ENCODE data around the gene ZDHHC18.

The ZDHHC18 gene

DNA sequence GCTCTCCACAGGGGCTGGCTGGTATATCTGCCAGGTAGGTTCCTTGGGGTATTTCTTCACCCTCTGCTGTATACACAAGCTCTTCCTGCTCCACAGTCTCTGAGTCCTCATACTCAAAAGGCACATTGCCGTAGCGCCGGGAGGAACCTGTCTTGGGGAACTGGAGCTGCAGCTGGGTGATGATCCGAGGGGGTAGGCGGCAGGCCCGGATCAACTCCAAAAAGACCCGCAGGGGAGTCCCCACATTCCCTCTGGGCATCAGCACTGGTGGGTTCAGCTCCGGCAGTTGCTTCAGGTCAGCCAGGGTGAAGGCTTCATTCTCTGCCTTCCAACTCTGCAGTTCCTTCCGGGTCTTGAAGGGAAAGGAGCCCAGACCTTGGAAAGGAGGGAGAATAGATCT lies 70.9 kb downstream of the ZDHHC18 start:
- TF ChIP-seq, protein P1, sequence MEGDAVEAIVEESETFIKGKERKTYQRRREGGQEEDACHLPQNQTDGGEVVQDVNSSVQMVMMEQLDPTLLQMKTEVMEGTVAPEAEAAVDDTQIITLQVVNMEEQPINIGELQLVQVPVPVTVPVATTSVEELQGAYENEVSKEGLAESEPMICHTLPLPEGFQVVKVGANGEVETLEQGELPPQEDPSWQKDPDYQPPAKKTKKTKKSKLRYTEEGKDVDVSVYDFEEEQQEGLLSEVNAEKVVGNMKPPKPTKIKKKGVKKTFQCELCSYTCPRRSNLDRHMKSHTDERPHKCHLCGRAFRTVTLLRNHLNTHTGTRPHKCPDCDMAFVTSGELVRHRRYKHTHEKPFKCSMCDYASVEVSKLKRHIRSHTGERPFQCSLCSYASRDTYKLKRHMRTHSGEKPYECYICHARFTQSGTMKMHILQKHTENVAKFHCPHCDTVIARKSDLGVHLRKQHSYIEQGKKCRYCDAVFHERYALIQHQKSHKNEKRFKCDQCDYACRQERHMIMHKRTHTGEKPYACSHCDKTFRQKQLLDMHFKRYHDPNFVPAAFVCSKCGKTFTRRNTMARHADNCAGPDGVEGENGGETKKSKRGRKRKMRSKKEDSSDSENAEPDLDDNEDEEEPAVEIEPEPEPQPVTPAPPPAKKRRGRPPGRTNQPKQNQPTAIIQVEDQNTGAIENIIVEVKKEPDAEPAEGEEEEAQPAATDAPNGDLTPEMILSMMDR (IDR thresholded peaks at IDR 0.05; ENCODE audit: poor library complexity, severe bottlenecking), result no peak
- Histone ChIP-seq H3K27ac (ENCODE audit: poor library complexity, severe bottlenecking) (no peak overlapping the region), H3K27me3 (ENCODE audit: insufficient read depth, poor library complexity, severe bottlenecking) (no peaks in the 10 kb centered on the region), H3K9me3 (ENCODE audit: severe bottlenecking) (no peaks in the 10 kb centered on the region), H3K4me1 (ENCODE audit: insufficient read depth, poor library complexity, severe bottlenecking) (peaks cover 23% of the 10 kb centered on the region), H3K36me3 (ENCODE audit: low read depth) (peaks cover 41% of the 10 kb centered on the region), H3K4me3 (ENCODE audit: severe bottlenecking) (no peak overlapping the region)
- ATAC-seq (ENCODE audit: low read depth) (no peak), DNase-seq (ENCODE audit: low spot score) (no peak)

DNA sequence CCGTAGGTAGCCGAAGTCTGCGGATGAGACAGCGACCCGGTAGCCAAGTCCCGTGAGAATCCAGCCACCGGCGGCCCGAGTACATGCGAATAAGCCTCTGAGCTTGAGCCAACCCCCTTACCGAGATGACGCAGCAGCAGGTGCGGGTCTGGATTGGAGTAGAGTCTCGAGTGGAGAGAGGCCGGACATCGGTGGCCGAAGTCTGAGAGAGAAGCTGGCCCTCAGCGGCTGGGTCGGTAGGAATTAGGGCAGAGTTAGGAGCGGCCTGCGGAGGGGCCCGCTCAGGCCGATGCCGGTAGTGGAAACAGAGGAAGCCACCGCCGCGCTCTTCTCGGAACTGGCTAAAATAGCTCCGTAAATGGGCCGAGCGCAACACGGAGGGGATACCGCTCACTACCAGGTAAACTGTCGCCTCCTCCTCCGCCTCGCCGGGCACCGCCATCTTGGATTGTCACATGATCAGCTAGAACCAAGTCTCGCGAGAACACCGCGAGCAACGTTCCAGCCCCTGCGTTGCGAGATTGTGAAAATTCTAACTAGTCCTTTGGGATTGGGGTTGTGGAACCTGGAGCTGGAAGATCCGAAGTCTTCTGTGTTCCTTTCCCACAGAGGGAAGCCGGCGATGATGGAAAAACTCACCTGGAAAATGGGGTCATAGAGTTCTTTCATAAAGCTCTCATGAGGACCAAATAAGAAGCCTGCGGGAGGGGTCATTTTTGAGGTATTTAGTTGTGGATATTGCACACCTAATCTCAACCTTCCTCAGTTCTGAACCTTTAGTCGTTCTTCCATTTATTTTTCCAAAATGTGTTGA lies 73.7 kb downstream of the ZDHHC18 start, which contains the start of gene GPATCH3:
GPATCH3 (minus strand) TSS at position 467 of the 814 bp plus-strand sequence; CDS start at position 442, 25 bp downstream.
- Histone ChIP-seq H3K27me3 (ENCODE audit: insufficient read depth, poor library complexity, severe bottlenecking) (no peaks in the 10 kb centered on the region), H3K27ac (ENCODE audit: poor library complexity, severe bottlenecking) (peak within 1 kb of the TSS; percentile 58), H3K9me3 (ENCODE audit: severe bottlenecking) (no peaks in the 10 kb centered on the region), H3K4me1 (ENCODE audit: insufficient read depth, poor library complexity, severe bottlenecking) (peaks cover 7% of the 10 kb centered on the region), H3K4me3 (ENCODE audit: severe bottlenecking) (peak within 1 kb of the TSS; percentile 60), H3K36me3 (ENCODE audit: low read depth) (peaks cover 17% of the 10 kb centered on the region)
- peak; percentile 89 for ATAC-seq (ENCODE audit: low read depth)
- peak; percentile 89 for DNase-seq (ENCODE audit: low spot score)
- TF ChIP-seq, protein P1 (IDR thresholded peaks at IDR 0.05; ENCODE audit: poor library complexity, severe bottlenecking), result no peak

DNA sequence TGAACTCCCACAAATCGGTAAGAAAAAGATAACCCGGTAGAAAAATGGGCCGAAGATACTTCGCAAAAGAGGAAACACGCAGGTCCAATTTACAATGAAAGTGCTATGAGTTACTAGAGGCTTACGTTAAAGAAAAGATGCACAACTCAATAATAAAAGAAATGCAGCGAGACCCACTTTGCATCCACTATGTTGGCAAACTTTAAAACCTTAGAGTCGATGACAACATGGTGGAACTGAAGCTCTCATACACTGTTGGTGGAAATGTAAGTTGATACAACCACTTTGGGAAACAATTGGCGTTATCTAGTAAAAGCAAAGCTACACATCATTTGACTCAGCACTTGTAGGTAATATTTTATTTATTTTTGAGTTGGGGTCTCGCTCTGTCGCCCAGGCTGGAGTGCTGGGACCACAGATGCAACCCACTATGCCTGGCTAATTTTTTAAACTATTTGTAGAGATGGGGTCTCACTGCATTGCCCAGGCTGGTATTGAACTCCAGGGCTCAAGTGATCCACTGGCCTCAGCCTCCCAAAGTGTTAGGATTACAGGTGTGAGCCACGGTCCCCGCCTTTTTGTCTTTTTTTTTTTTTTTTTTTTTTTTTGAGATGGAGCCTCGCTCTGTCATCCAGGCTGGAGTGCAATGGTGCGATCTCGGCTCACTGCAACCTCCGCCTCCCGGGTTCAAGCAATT lies 74.5 kb downstream of the ZDHHC18 start:
- TF ChIP-seq, protein P1 (IDR thresholded peaks at IDR 0.05; ENCODE audit: poor library complexity, severe bottlenecking), result no peak
- no peaks in the 10 kb centered on the region for H3K27me3 ChIP-seq (ENCODE audit: insufficient read depth, poor library complexity, severe bottlenecking)
- peaks cover 14% of the 10 kb centered on the region for H3K36me3 ChIP-seq (ENCODE audit: low read depth)
- ATAC-seq (ENCODE audit: low read depth), result no peak
- H3K4me3 ChIP-seq (ENCODE audit: severe bottlenecking), result peak overlapping the region; percentile 60
- peaks cover 7% of the 10 kb centered on the region for H3K4me1 ChIP-seq (ENCODE audit: insufficient read depth, poor library complexity, severe bottlenecking)
- peak overlapping the region; percentile 58 for H3K27ac ChIP-seq (ENCODE audit: poor library complexity, severe bottlenecking)
- no peak for DNase-seq (ENCODE audit: low spot score)
- H3K9me3 ChIP-seq (ENCODE audit: severe bottlenecking), result no peaks in the 10 kb centered on the region
